K562 (cell line): ENCODE data around the gene COL4A2. TPM values are rescaled to one million over a fixed set of nuclear protein-coding genes. Genes with fewer than 3 reads are reported as not detected.

Experiments used
- CCAR2 ChIP-seq: fragments of 200-400 bp; formaldehyde crosslinking; IDR thresholded peaks from 2 replicates; pipeline ENCODE4 v1.6.1; 2017; ENCODE audit warnings: mild to moderate bottlenecking, low read depth, low read length
- EWSR1 ChIP-seq: fragments of 450-650 bp; IDR thresholded peaks from 2 replicates; pipeline ENCODE4 v1.6.1; 2018; ENCODE audit warnings: borderline replicate concordance, mild to moderate bottlenecking, low read depth, moderate library complexity; ENCODE audit not compliant: partially characterized antibody
- HDAC3 ChIP-seq: fragments of 450-650 bp; IDR thresholded peaks from 2 replicates; pipeline ENCODE4 v1.6.1; 2018; ENCODE audit warnings: borderline replicate concordance, mild to moderate bottlenecking, moderate library complexity; ENCODE audit not compliant: partially characterized antibody
- HNRNPLL ChIP-seq: fragments of 200-400 bp; formaldehyde crosslinking; IDR thresholded peaks from 2 replicates; pipeline ENCODE4 v1.6.1; 2017; ENCODE audit warnings: low read length, low read depth, mild to moderate bottlenecking; ENCODE audit not compliant: poor library complexity, severe bottlenecking
- KDM5B ChIP-seq: fragments of 200-600 bp; sonication (generic); IDR thresholded peaks from 2 replicates; pipeline ENCODE4 v1.6.1; 2012; ENCODE audit warnings: low read depth, mild to moderate bottlenecking, moderate library complexity, low read length, control low read depth, inconsistent platforms; ENCODE audit not compliant: insufficient replicate concordance
- MTA2 ChIP-seq: fragments of 450-650 bp; IDR thresholded peaks from 2 replicates; pipeline ENCODE4 v1.6.1; 2016; ENCODE audit warnings: low read depth
- MTA3 ChIP-seq: fragments of 450-650 bp; formaldehyde crosslinking; IDR thresholded peaks from 2 replicates; pipeline ENCODE4 v1.6.1; 2017; ENCODE audit warnings: mild to moderate bottlenecking, borderline replicate concordance
- NFXL1 ChIP-seq: fragments of 450-650 bp; formaldehyde crosslinking; IDR thresholded peaks from 2 replicates; pipeline ENCODE4 v1.4.0; 2021; ENCODE audit warnings: mild to moderate bottlenecking
- POLR2H ChIP-seq: IDR thresholded peaks from 2 replicates; pipeline ENCODE4 v1.6.1; 2016; ENCODE audit warnings: missing genetic modification characterization, low read depth, mild to moderate bottlenecking, control low read depth, missing compliant biosample characterization, moderate library complexity
- RBBP5 ChIP-seq: fragments of 200-600 bp; sonication (generic); IDR thresholded peaks from 2 replicates; pipeline ENCODE4 v1.6.1; 2012; ENCODE audit warnings: borderline replicate concordance, mild to moderate bottlenecking, low read length, control low read depth, inconsistent platforms; ENCODE audit not compliant: insufficient read depth, poor library complexity, severe bottlenecking
- RBM34 ChIP-seq: fragments of 200-400 bp; formaldehyde crosslinking; IDR thresholded peaks from 2 replicates; pipeline ENCODE4 v1.6.1; 2018; ENCODE audit warnings: low read length, borderline replicate concordance; ENCODE audit not compliant: insufficient read depth
- SMC3 ChIP-seq: conservative IDR thresholded peaks from 2 replicates; pipeline ENCODE4 v1.6.1; 2011; ENCODE audit warnings: low read depth, low read length, improper control_type of control experiment; ENCODE audit not compliant: insufficient read depth
- TAF1 ChIP-seq: IDR thresholded peaks from 2 replicates; pipeline ENCODE4 v1.6.1; 2011; ENCODE audit warnings: mild to moderate bottlenecking, low read length, moderate library complexity; ENCODE audit not compliant: insufficient read depth, control insufficient read depth, severe bottlenecking; ENCODE audit errors: extremely low read depth
- TARDBP ChIP-seq: fragments of 450-650 bp; IDR thresholded peaks from 2 replicates; pipeline ENCODE4 v1.6.1; 2016
- ZNF253 ChIP-seq: fragments of 250-450 bp; sonication (Bioruptor Pico); conservative IDR thresholded peaks from 2 replicates; pipeline ENCODE4 v1.6.1; 2021; ENCODE audit warnings: mild to moderate bottlenecking
- ZNF274 ChIP-seq: IDR thresholded peaks from 2 replicates; pipeline ENCODE4 v1.6.1; 2011; ENCODE audit warnings: low read depth, mild to moderate bottlenecking, low read length, moderate library complexity, borderline replicate concordance
- polyA plus RNA-seq, 8 experiments: library from polyadenylated mRNA; depleted of rRNA in 4 of 8; stranded (reverse) in 5 of 8; unstranded in 3 of 8; fragments of >200 nt; fragmentation: Nextera tagmentation in 2 of 8; fragmentation: Illumina TruSeq in 1 of 8; extraction: Ambion mirVana in 2 of 8; extraction: Trizol in 1 of 8; gene quantifications; 2 replicates each; pipeline versions ENCODE4 v1.2.1 to v1.2.3, GENCODE V29; 2011 to 2014; ENCODE audit warnings: inconsistent platforms in 1 of 8, missing spikeins in 1 of 8
- total RNA-seq, 7 experiments: library from RNA; depleted of rRNA in 6 of 7; stranded (reverse); fragments of >200 nt in 6 of 7; fragmentation: Illumina TruSeq in 2 of 7; extraction: Trizol in 2 of 7; gene quantifications; 2 replicates each; pipeline versions ENCODE4 v1.2.1 to v1.2.3, GENCODE V29; 2011 to 2021; ENCODE audit warnings: low replicate concordance in 1 of 7
- TF ChIP-seq, protein P1 (sequence below), 2 experiments: fragments of 150-350 bp in 1 of 2; IDR thresholded peaks; 2 replicates each; pipeline ENCODE4 v1.6.1; 2012 to 2016; ENCODE audit warnings: low read depth in 2 of 2, low read length in 2 of 2, mild to moderate bottlenecking in 1 of 2, moderate library complexity in 1 of 2
- TF ChIP-seq, protein P2 (sequence below): sonication (generic); formaldehyde crosslinking; IDR thresholded peaks from 2 replicates; pipeline ENCODE4 v1.8.0; 2022; ENCODE audit warnings: mild to moderate bottlenecking, missing genetic modification reagents
- TF ChIP-seq, protein P3 (sequence below): fragments of 450-650 bp; IDR thresholded peaks from one replicate; pipeline ENCODE4 v1.6.1; 2018; ENCODE audit warnings: mild to moderate bottlenecking, moderate library complexity; ENCODE audit not compliant: partially characterized antibody

COL4A2 gene
- total and polyA plus RNA-seq, 9 of the 15 experiments (the other 6 are each of a cell fraction or from before 2014, with no cell fraction given): 0.13 to 15.2 (median 8.1) TPM

DNA sequence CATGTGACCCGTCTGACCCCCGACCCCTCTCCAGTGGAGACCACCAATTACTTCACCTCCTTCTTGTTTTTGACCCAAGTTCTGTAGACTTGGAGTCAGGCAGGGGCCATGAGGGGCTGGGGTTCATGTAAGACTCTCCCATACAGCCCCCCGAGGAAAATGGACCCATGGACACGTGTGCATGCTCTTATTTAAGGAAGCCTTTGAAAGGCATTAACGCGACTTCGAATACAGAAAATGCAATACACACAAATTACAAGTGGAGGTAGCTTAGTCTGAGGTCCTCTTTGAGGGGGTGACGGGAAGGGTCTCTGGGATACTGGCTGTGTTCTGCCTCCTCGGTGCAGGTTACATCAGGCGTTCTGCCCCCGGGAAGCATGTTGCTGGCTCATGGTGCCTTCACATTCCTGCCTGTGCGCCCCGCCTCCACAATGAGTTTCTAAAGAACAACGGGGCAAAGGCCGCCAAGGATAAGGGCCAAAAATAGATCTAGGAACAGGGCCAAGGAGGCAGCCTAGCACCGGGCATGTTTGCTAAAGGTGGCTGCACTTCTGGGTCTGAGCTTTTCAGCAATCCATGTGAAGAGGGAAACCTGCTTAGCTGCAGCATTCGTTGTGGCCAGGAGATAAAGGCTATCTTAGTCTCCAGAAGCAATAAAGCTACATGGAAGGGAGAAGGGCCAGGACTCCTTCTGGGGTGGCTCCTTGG lies 199.9 kb downstream of the COL4A2 start (continued):
- TF ChIP-seq, protein P1, sequence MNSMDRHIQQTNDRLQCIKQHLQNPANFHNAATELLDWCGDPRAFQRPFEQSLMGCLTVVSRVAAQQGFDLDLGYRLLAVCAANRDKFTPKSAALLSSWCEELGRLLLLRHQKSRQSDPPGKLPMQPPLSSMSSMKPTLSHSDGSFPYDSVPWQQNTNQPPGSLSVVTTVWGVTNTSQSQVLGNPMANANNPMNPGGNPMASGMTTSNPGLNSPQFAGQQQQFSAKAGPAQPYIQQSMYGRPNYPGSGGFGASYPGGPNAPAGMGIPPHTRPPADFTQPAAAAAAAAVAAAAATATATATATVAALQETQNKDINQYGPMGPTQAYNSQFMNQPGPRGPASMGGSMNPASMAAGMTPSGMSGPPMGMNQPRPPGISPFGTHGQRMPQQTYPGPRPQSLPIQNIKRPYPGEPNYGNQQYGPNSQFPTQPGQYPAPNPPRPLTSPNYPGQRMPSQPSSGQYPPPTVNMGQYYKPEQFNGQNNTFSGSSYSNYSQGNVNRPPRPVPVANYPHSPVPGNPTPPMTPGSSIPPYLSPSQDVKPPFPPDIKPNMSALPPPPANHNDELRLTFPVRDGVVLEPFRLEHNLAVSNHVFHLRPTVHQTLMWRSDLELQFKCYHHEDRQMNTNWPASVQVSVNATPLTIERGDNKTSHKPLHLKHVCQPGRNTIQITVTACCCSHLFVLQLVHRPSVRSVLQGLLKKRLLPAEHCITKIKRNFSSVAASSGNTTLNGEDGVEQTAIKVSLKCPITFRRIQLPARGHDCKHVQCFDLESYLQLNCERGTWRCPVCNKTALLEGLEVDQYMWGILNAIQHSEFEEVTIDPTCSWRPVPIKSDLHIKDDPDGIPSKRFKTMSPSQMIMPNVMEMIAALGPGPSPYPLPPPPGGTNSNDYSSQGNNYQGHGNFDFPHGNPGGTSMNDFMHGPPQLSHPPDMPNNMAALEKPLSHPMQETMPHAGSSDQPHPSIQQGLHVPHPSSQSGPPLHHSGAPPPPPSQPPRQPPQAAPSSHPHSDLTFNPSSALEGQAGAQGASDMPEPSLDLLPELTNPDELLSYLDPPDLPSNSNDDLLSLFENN (IDR thresholded peaks at IDR 0.05; ENCODE audit: low read depth in 2 of 2, low read length in 2 of 2): peak in 1 of 2 experiments; percentile 67; a peak in 1 of 4 replicates
- TF ChIP-seq HDAC3 (peak; percentile 80), ZNF253 (CRISPR knock-in tag) (no peak), SMC3 (no peak), MTA2 (peak; percentile 84), HNRNPLL (no peak), KDM5B (no peak), TARDBP (no peak), POLR2H (no peak), MTA3 (no peak; the same call in 1 of the 2 replicates), RBBP5 (peak; percentile 70), RBM34 (no peak), ZNF274 (no peak), TAF1 (peak; percentile 37), NFXL1 (CRISPR knock-in tag) (no peak), CCAR2 (no peak), EWSR1 (no peak)
- TF ChIP-seq, protein P2, sequence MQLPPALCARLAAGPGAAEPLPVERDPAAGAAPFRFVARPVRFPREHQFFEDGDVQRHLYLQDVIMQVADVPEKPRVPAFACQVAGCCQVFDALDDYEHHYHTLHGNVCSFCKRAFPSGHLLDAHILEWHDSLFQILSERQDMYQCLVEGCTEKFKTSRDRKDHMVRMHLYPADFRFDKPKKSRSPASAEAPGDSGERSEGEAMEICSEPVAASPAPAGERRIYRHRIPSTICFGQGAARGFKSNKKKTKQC (CRISPR knock-in tag): no peak
- TF ChIP-seq, protein P3, sequence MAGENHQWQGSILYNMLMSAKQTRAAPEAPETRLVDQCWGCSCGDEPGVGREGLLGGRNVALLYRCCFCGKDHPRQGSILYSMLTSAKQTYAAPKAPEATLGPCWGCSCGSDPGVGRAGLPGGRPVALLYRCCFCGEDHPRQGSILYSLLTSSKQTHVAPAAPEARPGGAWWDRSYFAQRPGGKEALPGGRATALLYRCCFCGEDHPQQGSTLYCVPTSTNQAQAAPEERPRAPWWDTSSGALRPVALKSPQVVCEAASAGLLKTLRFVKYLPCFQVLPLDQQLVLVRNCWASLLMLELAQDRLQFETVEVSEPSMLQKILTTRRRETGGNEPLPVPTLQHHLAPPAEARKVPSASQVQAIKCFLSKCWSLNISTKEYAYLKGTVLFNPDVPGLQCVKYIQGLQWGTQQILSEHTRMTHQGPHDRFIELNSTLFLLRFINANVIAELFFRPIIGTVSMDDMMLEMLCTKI: no peak
